Activated naive CD8-positive, alpha-beta T cell treated with anti-CD3 and anti-CD28 coated beads for 36 hours (primary cell): ENCODE measurements around the gene EIF1. TPM values are rescaled to one million over a fixed set of nuclear protein-coding genes. Genes with fewer than 3 reads are reported as not detected.

Experiments
- DNase-seq: peaks from one replicate; pipeline ENCODE4 v3.0.0; 2021
- H3K27ac Mint-ChIP-seq: one replicate; pipeline ENCODE4 v1.8.0; 2022; ENCODE audit warnings: mild to moderate bottlenecking, moderate library complexity, mixed read lengths
- H3K27me3 Mint-ChIP-seq: one replicate; pipeline ENCODE4 v1.8.0; 2022; ENCODE audit warnings: mild to moderate bottlenecking, mixed read lengths
- H3K36me3 Mint-ChIP-seq: one replicate; pipeline ENCODE4 v1.8.0; 2021; ENCODE audit warnings: mild to moderate bottlenecking, mixed read lengths
- H3K4me1 Mint-ChIP-seq: one replicate; pipeline ENCODE4 v1.8.0; 2021; ENCODE audit warnings: mixed read lengths
- H3K4me3 Mint-ChIP-seq: one replicate; pipeline ENCODE4 v1.8.0; 2022; ENCODE audit warnings: mild to moderate bottlenecking, moderate library complexity, mixed read lengths
- H3K9me3 Mint-ChIP-seq: one replicate; pipeline ENCODE4 v1.8.0; 2022; ENCODE audit warnings: mixed read lengths
- total RNA-seq, 2 experiments: library from RNA; stranded (reverse); gene quantifications; one replicate each; pipeline ENCODE4 v1.2.3, GENCODE V29; 2021

Gene EIF1
- total RNA-seq, 2 experiments from 2014 or later, result 1,196 to 1,277 TPM

DNA sequence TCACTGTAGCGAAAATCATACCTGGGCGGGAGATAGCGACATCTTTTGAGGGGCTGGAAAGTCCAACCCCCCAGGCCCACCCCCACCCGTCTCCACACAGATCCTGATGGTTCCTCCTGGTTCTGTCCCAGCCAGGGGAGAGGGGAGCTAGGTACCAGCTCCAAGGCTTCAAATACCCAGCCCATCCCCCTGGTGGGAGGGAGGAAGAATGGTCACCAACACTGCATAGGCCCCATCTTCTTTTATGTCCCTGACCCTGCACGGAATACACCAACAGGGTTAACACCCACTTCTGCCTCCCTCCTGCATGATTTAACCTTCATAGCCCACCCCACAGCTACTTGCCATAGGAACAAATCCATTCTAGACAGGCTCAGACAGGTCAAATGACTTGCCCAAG, 36.4 kb downstream of the EIF1 start:
- no peaks in the 10 kb centered on the region for H3K4me1 Mint-ChIP-seq
- no peaks in the 10 kb centered on the region for H3K9me3 Mint-ChIP-seq
- H3K4me3 Mint-ChIP-seq, result no peak overlapping the region
- no peaks in the 10 kb centered on the region for H3K36me3 Mint-ChIP-seq
- no peak for DNase-seq
- no peak overlapping the region for H3K27ac Mint-ChIP-seq
- H3K27me3 Mint-ChIP-seq, result peaks cover 9% of the 10 kb centered on the region

DNA sequence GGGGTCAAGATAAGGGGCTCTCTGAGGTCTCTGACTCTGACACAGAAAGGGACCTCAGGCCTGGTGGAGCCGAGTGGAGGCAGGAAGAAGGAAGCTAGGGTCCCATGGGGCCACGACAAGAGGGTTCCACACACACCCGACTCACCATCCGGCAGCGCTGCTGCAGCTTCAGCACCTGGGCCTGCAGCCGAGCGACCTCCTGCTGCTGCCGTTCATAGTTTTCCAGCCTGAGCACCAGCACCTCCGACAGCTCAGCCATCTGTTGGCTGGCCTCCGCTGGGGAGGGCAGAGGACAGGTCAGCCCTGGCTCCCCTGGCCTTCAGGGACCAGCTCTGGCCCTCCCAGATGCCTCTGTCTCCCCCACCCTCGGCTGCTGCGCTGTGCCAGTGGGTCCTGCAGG, 39.4 kb downstream of the EIF1 start:
- Mint-ChIP-seq H3K9me3 (no peaks in the 10 kb centered on the region), H3K27me3 (peaks cover 22% of the 10 kb centered on the region), H3K4me1 (no peaks in the 10 kb centered on the region), H3K36me3 (no peaks in the 10 kb centered on the region), H3K4me3 (no peak overlapping the region), H3K27ac (no peak overlapping the region)
- DNase-seq, result no peak

DNA sequence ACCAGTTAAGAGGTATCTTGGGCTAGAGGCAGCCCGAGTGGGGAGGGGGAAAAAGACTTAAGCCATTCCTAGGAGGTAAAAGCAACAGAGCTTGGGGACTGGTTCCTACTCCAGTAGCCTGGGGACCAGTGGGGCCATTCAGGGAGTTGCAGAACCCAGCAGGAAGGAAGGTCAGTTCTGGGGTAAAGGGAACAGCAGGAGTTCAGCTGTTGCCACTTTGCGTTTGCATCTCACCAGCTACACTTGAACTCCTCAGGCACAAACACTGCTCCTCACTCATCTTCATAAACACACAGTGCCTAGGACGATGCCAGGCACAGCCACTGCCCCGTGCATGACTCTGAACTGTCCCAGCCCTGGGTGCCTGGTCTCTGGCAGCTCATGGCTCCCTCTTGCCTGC, 41.8 kb downstream of the EIF1 start:
- Mint-ChIP-seq H3K36me3 (no peaks in the 10 kb centered on the region), H3K4me1 (peaks cover 2% of the 10 kb centered on the region), H3K27ac (no peak overlapping the region), H3K27me3 (peaks cover 45% of the 10 kb centered on the region), H3K4me3 (no peak overlapping the region), H3K9me3 (no peaks in the 10 kb centered on the region)
- no peak for DNase-seq

DNA sequence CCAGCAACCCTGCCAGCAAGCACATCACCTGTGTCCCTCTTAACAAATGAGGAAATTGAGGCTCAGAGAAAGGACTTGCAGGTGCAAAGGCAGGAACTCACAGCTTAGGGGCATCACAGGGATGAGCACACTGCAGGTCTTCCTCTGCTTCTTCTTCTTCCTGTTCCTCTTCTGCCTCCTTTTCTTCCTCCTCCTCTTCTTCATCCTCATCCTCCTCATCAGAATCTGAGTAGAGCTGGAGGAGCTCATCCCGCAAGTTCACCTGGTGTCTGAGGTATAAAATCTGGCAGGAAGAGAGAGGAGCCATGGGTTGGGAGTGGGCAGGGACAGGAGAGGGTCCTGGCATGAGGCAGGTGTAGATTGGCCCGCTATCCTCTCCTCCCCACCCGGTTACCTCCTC, 43.2 kb downstream of the EIF1 start:
- H3K4me3 Mint-ChIP-seq, result no peak overlapping the region
- peaks cover 2% of the 10 kb centered on the region for H3K4me1 Mint-ChIP-seq
- H3K27me3 Mint-ChIP-seq, result peaks cover 59% of the 10 kb centered on the region
- H3K27ac Mint-ChIP-seq, result no peak overlapping the region
- no peaks in the 10 kb centered on the region for H3K9me3 Mint-ChIP-seq
- no peaks in the 10 kb centered on the region for H3K36me3 Mint-ChIP-seq
- DNase-seq, result no peak

DNA sequence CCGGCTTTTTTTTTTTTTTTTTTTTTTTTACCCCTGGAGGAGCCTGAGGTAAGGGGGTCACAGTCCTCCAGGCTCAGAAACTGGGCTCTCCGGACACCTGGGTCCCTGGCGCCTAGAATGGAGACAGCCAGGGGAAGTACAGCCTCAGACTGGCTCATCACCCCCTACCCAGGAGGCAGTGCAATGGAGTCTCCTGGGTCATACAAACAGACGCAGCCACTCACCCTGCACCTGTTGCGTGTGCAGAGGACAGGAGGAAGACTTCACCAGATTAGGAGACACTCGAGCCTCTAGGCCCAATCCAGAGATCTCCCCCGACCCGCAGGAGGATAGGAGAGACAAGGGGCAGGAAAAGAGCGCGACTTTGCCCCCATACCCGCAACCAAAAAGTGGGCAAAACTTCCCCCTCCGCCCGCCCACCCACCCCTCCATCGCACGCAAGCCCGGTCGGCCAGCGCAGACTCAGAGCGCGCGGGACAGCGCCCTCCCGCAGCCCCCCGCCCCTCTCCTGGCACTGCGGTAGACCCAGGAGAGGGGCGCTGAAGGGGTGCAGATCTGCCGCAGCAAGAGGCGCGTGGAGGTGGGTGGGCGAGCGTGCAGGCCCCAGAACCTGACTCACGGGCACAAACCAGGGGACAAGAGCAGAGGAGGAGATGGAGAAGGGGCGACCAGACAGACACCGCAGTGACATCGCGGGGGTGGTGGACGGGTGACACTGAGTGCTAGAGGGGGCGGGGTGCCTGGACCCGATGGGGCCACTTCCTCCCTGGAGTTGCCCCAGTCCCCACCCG, 44.9 kb downstream of the EIF1 start:
- peak; percentile 17 for DNase-seq
- Mint-ChIP-seq H3K9me3 (no peaks in the 10 kb centered on the region), H3K4me1 (peaks cover 7% of the 10 kb centered on the region), H3K27ac (no peak overlapping the region), H3K4me3 (peak overlapping the region; percentile 36), H3K36me3 (no peaks in the 10 kb centered on the region), H3K27me3 (peaks cover 71% of the 10 kb centered on the region)

DNA sequence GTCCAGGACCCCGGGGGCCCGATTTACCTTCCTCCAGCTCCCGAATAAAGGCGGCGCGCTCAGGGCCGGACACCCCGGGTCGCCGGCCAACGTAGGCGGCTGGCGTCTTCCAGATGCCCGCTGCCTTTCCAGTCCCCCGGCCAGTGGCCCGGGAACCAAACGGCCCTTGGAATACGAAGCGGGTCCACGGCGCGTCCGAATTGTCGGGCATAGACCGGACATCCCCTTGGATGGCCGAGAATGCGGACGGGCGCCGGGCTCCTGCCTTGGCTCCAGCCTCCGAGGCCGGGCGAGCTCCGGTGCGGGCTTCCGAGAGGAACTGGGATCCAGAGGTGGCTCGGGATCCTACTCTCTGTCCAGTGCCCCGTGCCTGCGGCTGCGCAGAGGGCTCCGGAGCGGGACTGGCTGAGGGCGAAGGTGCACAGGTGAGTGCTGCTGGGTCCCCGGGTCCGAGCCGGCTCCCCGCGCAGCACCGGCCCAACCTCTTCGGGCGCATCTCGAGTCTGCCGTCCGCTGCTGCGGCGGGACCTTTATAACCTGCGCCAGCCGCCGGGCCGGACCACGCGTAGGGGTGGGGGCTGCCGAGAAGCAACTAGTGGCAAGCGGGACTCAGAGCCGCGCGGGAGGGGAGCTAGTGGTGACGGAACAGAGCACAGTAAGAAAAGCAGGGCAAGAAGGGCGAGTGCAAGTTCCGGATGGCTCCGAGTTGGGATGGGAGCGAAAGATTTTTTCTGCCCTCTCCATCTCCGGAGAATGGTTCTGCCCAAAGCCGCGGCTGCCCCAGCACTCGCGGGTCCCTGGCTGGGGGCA, 45.7 kb downstream of the EIF1 start, which contains the start of gene HAP1:
Gene HAP1 (minus strand): TSS at position 505 of the 810 bp plus-strand sequence. CDS start 9 bp downstream, at position 496.
- no peaks in the 10 kb centered on the region for H3K9me3 Mint-ChIP-seq
- H3K27me3 Mint-ChIP-seq, result peaks cover 71% of the 10 kb centered on the region
- H3K4me1 Mint-ChIP-seq, result peaks cover 7% of the 10 kb centered on the region
- DNase-seq, result peak; percentile 28
- H3K27ac Mint-ChIP-seq, result no peak within 1 kb of the TSS
- peak within 1 kb of the TSS; percentile 36 for H3K4me3 Mint-ChIP-seq
- H3K36me3 Mint-ChIP-seq, result no peaks in the 10 kb centered on the region

DNA sequence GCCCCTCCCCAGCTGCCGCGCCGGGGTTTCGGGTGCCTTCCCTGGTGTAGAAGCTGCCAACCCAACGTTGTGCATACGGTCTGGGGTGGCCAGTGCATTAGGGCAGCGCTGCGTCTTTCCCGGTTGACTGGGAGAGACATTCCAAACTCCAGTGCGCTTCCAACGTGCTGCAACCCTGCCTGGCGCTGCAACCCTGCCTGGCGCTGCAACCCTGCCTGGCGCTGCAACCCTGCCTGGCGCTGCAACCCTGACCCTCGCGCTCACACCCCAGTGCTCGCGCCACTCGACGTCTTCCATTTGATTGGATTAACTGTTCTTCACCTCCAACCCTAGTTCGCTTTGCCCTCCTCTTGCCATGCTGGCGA, 46.2 kb downstream of the EIF1 start:
- Mint-ChIP-seq H3K27me3 (peaks cover 71% of the 10 kb centered on the region), H3K4me3 (no peak overlapping the region), H3K27ac (no peak overlapping the region), H3K4me1 (peaks cover 7% of the 10 kb centered on the region), H3K9me3 (no peaks in the 10 kb centered on the region), H3K36me3 (no peaks in the 10 kb centered on the region)
- DNase-seq, result no peak

DNA sequence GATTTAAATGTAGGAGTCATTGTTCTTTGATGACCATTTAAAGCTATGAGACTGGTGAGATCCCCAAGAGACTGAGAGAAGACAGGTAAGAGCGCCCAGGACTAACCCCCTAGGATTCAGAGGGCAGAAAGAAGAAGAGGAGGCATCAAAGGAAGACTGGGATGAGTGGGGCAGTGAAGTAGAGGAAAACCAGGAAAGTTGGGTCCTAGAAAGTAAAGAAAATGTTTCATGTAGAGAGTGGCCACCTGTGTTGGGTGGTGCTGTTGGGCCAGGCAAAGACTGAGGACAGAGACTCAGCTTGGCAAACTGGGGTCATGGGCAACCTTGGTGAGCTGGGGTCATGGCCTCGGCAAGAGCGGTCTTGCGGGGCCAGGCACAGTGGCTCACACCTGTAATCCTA, 47.1 kb downstream of the EIF1 start:
- H3K27me3 Mint-ChIP-seq, result peaks cover 71% of the 10 kb centered on the region
- no peak for DNase-seq
- no peak overlapping the region for H3K27ac Mint-ChIP-seq
- peaks cover 7% of the 10 kb centered on the region for H3K4me1 Mint-ChIP-seq
- H3K4me3 Mint-ChIP-seq, result no peak overlapping the region
- no peaks in the 10 kb centered on the region for H3K9me3 Mint-ChIP-seq
- H3K36me3 Mint-ChIP-seq, result no peaks in the 10 kb centered on the region

DNA sequence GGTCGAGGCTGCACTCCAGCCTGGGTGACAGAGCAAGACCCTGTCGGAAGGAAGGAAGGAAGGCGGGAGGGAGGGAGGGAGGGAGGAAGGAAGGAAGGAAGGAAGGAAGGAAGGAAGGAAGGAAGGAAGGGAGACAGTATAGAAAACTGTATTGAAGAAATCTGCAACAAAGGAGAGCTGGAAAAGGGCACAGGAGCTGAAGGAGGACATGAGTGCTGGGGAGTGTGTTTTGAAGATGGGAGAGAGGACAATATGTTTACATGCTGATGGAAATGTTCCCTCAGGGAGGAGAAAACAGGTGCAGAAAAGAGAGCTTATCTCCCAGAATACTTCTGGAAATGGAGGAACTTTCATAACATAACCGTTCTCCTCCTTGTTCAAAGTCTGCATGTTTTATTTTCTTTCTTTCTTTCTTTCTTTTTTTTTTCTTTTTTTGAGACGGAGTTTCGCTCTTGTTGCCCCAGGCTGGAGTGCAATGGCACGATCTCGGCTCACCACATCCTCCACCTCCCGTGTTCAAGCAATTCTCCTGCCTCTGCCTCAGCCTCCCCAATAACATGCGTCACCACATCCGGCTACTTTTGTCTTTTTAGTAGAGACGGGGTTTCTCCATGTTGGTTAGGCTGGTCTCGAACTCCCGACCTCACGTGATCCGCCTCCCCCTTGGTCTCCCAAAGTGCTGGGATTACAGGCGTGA, 48.4 kb downstream of the EIF1 start:
- Mint-ChIP-seq H3K27ac (no peak overlapping the region), H3K4me3 (no peak overlapping the region)

DNA sequence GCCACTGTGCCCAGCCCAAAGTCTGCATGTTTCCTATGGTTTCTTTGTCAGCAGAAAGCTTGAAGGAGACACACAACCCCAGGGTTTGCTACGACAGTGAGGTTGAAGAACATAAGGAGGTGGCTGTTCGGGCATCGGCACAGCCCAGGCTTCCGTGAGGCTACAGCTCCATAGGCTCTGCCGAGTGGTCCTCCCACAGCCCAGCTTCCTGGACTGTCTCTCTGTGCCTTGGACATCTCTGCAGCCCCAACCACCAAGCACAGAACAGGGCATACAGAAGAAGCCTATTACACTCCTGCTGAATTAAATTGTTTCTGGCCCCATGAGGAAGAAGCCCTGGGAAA, 49.0 kb downstream of the EIF1 start:
- H3K4me3 Mint-ChIP-seq, result no peak overlapping the region
- peaks cover 7% of the 10 kb centered on the region for H3K4me1 Mint-ChIP-seq
- DNase-seq, result no peak
- H3K27ac Mint-ChIP-seq, result no peak overlapping the region
- no peaks in the 10 kb centered on the region for H3K36me3 Mint-ChIP-seq
- peaks cover 53% of the 10 kb centered on the region for H3K27me3 Mint-ChIP-seq
- no peaks in the 10 kb centered on the region for H3K9me3 Mint-ChIP-seq

More for the DNA sequence above, 48.4 kb downstream of the EIF1 start:
- Mint-ChIP-seq H3K4me1 (peaks cover 7% of the 10 kb centered on the region), H3K9me3 (no peaks in the 10 kb centered on the region), H3K27me3 (peaks cover 58% of the 10 kb centered on the region), H3K36me3 (no peaks in the 10 kb centered on the region)
- DNase-seq, result no peak

DNA sequence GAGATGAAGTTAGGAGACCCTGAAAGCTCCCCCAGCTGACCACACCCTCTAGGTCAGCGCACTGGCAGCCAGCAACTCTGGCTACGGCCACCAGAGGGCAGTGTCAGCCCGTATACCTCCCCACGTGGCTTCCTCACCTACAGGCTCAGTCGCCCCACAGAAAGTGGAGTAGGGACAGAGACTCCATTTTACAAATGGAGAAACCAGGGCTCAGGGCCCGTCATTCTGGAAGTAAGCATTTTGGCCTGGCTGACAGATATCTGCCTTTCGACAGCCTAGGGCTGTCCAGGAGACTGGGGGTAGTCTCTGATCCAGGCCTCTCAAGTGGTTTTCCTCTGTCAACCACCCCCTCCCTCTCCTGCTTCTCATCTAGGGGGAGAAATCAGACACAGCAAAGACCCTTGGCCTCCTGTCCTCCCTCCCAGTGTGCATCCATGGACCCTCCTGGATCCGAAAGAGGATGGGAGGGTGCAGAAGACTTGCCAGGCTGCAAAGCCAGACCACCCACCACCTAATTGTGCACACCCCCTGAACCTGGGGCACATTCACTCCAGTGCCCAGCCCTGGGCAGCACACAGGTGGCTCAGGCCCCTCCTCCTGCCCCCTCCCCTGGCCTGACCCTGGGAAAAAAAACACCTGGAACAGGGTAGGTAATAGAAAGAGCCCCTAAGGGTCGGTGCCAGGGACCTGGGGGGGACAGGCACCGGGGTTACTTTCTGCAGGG, 49.6 kb downstream of the EIF1 start:
- DNase-seq, result peak; percentile 76
- Mint-ChIP-seq H3K27ac (no peak overlapping the region), H3K4me3 (no peak overlapping the region), H3K9me3 (no peaks in the 10 kb centered on the region), H3K27me3 (peaks cover 47% of the 10 kb centered on the region), H3K36me3 (no peaks in the 10 kb centered on the region), H3K4me1 (peaks cover 7% of the 10 kb centered on the region)

DNA sequence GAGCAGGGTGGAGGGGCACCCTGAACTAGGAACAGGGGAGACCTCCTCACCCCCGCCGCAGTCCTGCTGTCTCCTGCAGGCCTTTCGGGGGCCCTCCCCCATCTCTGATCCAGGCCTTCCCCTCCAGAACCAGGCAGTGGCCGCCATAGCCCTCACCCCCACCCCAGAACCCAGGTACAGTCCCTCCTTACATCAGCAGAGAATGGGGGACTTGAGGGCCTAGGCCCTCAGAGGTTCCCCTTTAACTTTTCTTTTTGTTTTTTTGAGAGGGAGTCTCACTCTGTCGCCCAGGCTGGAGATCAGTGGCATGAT, 50.1 kb downstream of the EIF1 start:
- Mint-ChIP-seq H3K27me3 (peaks cover 42% of the 10 kb centered on the region), H3K4me1 (peaks cover 5% of the 10 kb centered on the region), H3K4me3 (no peak overlapping the region), H3K9me3 (no peaks in the 10 kb centered on the region), H3K36me3 (no peaks in the 10 kb centered on the region), H3K27ac (no peak overlapping the region)
- DNase-seq, result no peak

DNA sequence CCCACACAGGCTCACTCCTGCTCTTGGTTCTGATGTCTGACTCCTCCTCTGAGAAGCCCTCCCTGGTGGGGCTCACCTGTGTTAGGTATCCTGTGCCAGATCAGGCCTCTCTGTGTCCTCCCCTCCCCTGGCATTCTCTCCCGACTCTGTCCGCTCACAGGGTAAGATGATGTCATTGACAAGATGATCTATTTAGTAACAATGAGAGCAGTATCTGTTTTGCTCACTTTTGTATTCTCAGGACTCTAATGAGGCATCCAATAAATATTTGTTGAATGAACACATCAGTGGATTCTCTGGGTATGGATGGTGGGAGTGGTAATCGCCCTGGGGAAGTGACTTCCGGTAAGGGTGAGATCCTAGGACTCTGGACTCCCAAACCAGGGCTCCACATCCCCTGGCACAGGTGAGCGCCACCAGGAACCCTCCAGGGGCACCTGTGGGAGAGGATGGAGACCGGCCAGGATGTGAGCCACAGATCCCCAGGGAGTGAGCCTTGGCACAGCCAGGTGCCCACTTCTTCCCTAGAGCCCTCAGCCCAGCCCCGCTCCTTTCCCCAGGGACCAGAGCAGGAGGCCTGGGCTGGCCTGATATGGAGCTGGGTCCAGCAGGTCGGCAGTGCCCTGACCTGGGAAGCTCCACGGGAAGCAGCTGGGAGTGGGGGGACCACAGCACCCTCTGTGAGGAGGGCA, 51.1 kb downstream of the EIF1 start:
- Mint-ChIP-seq H3K27ac (no peak overlapping the region), H3K27me3 (peaks cover 31% of the 10 kb centered on the region), H3K4me1 (peaks cover 5% of the 10 kb centered on the region), H3K4me3 (no peak overlapping the region), H3K36me3 (no peaks in the 10 kb centered on the region), H3K9me3 (no peaks in the 10 kb centered on the region)
- no peak for DNase-seq

DNA sequence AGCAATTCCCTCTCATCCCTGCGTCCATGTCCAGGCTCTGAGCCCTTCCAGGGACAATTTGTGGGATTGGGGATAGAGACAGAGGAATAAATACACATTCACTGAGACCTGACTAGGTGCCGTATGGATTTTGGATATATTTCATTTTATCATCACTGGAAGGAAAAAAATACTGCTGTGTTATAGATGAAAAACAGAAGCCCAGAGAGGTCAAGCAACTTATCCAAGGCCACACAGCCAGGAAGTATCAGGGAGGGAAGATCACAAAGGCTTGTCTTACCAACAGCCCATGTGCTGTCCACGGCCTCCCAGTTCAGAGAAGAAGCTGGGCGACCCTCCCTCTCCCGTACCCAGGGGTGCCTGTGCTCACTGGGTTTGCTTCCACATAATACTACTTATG, 51.8 kb downstream of the EIF1 start:
- no peak overlapping the region for H3K4me3 Mint-ChIP-seq
- no peak for DNase-seq
- H3K4me1 Mint-ChIP-seq, result peaks cover 5% of the 10 kb centered on the region
- no peak overlapping the region for H3K27ac Mint-ChIP-seq
- no peaks in the 10 kb centered on the region for H3K9me3 Mint-ChIP-seq
- no peaks in the 10 kb centered on the region for H3K36me3 Mint-ChIP-seq
- peaks cover 25% of the 10 kb centered on the region for H3K27me3 Mint-ChIP-seq
